K562 (cell line): Measurements from ENCODE around the gene SLC25A11. TPM values are rescaled to one million over a fixed set of nuclear protein-coding genes. Genes with fewer than 3 reads are reported as not detected.

ENCODE experiments used
- ASH1L ChIP-seq: fragments of 450-650 bp; IDR thresholded peaks from 2 replicates; pipeline ENCODE4 v1.6.1; 2018; ENCODE audit warnings: borderline replicate concordance, mild to moderate bottlenecking, low read depth; ENCODE audit not compliant: partially characterized antibody
- ETV6 ChIP-seq, 3 experiments: fragments of 150-350 bp in 1 of 3; sonication (generic) in 1 of 3; formaldehyde crosslinking in 1 of 3; IDR thresholded peaks; 2 replicates each; pipeline versions ENCODE4 v1.6.1 to v1.8.0; 2014 to 2022; ENCODE audit warnings: borderline replicate concordance in 2 of 3, low read depth in 2 of 3, antibody characterized with exemption in 1 of 3, low read length in 1 of 3, mild to moderate bottlenecking in 1 of 3, missing genetic modification reagents in 1 of 3
- FOXA3 ChIP-seq, 2 experiments: fragments of 450-650 bp in 1 of 2; sonication (generic) in 1 of 2; formaldehyde crosslinking; IDR thresholded peaks in 1 of 2; conservative IDR thresholded peaks in 1 of 2; 2 replicates each; pipeline versions ENCODE4 v1.4.0 to v1.8.0; 2020 to 2022; ENCODE audit warnings: mild to moderate bottlenecking in 2 of 2, missing genetic modification reagents in 1 of 2
- HBP1 ChIP-seq: fragments of 450-650 bp; formaldehyde crosslinking; IDR thresholded peaks from 2 replicates; pipeline ENCODE4 v1.4.0; 2022; ENCODE audit warnings: missing genetic modification characterization
- LCOR ChIP-seq: sonication (generic); formaldehyde crosslinking; IDR thresholded peaks from 2 replicates; pipeline ENCODE4 v1.8.0; 2022; ENCODE audit warnings: mild to moderate bottlenecking, missing genetic modification reagents
- MGA ChIP-seq: fragments of 450-650 bp; IDR thresholded peaks from 2 replicates; pipeline ENCODE4 v1.6.1; 2016; ENCODE audit warnings: mild to moderate bottlenecking, moderate library complexity
- RBFOX2 ChIP-seq: fragments of 200-400 bp; formaldehyde crosslinking; IDR thresholded peaks from 2 replicates; pipeline ENCODE4 v1.6.1; 2017; ENCODE audit warnings: low read depth, mild to moderate bottlenecking, low read length, moderate library complexity
- SMAD4 ChIP-seq: fragments of 250-450 bp; sonication (Bioruptor Pico); conservative IDR thresholded peaks from 2 replicates; pipeline ENCODE4 v1.8.0; 2021; ENCODE audit warnings: inconsistent platforms, mild to moderate bottlenecking, moderate library complexity
- TBL1XR1 ChIP-seq, 2 experiments: IDR thresholded peaks; 2 replicates each; pipeline ENCODE4 v1.6.1; 2012; ENCODE audit warnings: improper control_type of control experiment in 2 of 2, low read length in 2 of 2, mild to moderate bottlenecking in 1 of 2
- XRCC3 ChIP-seq: fragments of 450-650 bp; IDR thresholded peaks from 2 replicates; pipeline ENCODE4 v1.6.1; 2017; ENCODE audit warnings: mild to moderate bottlenecking, moderate library complexity
- polyA plus RNA-seq, 8 experiments: library from polyadenylated mRNA; depleted of rRNA in 4 of 8; stranded (reverse) in 5 of 8; unstranded in 3 of 8; fragments of >200 nt; fragmentation: Nextera tagmentation in 2 of 8; fragmentation: Illumina TruSeq in 1 of 8; extraction: Ambion mirVana in 2 of 8; extraction: Trizol in 1 of 8; gene quantifications; 2 replicates each; pipeline versions ENCODE4 v1.2.1 to v1.2.3, GENCODE V29; 2011 to 2014; ENCODE audit warnings: inconsistent platforms in 1 of 8, missing spikeins in 1 of 8
- total RNA-seq, 7 experiments: library from RNA; depleted of rRNA in 6 of 7; stranded (reverse); fragments of >200 nt in 6 of 7; fragmentation: Illumina TruSeq in 2 of 7; extraction: Trizol in 2 of 7; gene quantifications; 2 replicates each; pipeline versions ENCODE4 v1.2.1 to v1.2.3, GENCODE V29; 2011 to 2021; ENCODE audit warnings: low replicate concordance in 1 of 7

Gene SLC25A11
- total and polyA plus RNA-seq, 9 of the 15 experiments (the other 6 are each of a cell fraction or from before 2014, with no cell fraction given) = 3.1 to 56.7 (median 32.9) TPM

GRCh38 chr17:4966844-4967538 lies 27.1 kb upstream of the SLC25A11 start (continued):
- TF ChIP-seq ETV6 (IDR thresholded peaks at IDR 0.05; ENCODE audit: borderline replicate concordance in 1 of 2, low read depth in 2 of 2, low read length in 1 of 2) (no peak), ETV6 (CRISPR knock-in tag; IDR thresholded peaks at IDR 0.05; ENCODE audit: borderline replicate concordance) (no peak), TBL1XR1 (IDR thresholded peaks at IDR 0.05; ENCODE audit: low read length in 2 of 2) (no peak), LCOR (CRISPR knock-in tag) (peak; percentile 59; the same call in 1 of the 2 replicates), HBP1 (CRISPR knock-in tag) (no peak), MGA (peak; percentile 96), SMAD4 (CRISPR knock-in tag) (peak; percentile 42), FOXA3 (CRISPR knock-in tag; conservative IDR thresholded peaks at IDR 0.05 in 1 of 2, IDR thresholded peaks at IDR 0.05 in 1 of 2) (no peak), RBFOX2 (peak; percentile 61), ASH1L (peak; percentile 99), XRCC3 (no peak)
